SIG-M5 treated with dmso at 0.1 percent for 504 hours (cell line): Measurements from ENCODE around the gene FCF1.

Source experiments
- DNase-seq: peaks from one replicate; lab custom pipeline; 2025; ENCODE audit not compliant: unreplicated experiment; lab: John Stamatoyannopoulos, UW

Gene FCF1

DNA sequence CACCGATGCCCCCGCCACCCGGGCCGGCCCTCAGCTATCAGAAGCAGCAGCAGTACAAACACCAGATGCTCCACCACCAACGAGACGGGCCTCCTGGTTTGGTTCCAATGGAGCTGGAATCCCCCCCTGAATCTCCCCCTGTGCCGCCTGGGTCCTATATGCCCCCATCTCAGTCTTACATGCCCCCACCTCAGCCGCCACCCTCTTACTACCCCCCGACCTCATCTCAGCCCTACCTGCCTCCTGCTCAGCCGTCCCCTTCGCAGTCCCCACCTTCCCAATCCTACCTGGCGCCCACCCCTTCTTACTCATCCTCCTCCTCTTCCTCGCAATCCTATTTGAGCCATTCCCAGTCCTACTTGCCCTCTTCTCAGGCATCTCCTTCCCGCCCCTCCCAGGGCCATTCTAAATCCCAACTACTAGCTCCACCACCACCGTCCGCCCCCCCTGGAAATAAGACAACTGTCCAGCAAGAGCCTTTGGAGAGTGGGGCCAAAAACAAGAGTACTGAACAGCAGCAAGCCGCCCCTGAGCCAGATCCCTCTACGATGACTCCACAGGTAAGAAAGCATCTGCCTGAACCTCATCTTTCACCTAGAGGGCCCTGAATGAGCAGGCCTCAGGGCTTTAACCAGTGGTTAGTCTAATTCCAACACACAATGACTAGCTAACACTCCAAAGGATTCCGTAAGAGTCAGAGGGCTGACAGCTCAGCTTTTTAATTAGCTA lies 51.0 kb downstream of the FCF1 start:
- no peak for DNase-seq

DNA sequence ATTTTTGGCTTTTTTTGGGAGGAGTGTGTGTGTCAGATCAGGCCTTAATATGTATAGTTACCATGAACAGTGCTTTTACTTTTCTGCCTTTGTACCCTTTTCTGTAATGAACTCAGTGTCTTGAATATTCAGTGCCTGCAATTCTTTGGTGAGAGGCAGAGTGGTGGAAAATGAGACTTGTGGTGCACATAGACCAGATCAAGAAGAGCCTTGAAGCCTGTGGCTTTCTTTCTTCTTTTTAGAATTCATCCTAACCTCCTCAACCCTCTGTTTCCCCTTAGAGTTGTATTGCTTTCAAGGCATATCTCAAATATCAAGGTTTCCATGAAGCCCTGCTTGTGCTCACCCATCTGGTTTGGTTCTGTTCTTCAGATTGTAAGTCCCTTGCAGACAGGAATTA lies 52.8 kb downstream of the FCF1 start:
- DNase-seq = no peak

DNA sequence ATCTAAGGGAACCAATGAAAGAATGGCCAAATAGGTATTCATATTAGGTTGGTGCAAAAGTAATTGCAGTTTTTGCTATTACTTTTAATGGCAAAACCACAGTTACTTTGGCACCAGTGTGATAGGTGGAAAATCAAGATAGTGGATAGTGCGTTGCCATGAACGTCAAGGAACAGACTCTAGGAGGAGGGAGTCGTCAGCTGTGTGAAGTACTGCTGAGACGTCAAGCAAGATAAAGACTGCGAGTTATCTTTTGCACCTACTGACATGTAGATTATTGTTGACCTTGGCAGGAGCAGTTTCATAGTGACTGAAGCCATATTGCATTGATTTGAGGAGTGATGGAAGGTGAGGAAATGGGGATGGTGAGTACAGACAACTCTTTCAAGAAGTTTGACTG lies 58.5 kb downstream of the FCF1 start:
- no peak for DNase-seq

DNA sequence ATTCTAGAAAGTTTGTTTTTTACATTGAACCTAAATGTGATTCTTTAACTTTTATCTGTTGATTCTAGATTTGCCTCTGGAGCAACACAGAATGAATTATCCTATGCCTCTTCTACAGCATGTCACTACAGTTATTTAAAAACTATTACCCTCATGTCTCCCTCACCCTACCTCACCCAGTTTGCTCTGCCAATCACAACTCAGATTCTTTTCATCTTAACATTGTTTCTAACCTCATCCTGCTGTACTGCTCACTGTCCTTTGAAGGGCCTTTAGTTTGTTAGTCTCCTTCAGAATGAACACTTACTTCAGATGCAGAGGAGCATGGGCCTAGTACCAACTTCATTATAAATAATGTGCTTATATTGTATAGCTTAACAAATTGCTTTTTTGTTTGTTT lies 71.7 kb downstream of the FCF1 start:
- no peak for DNase-seq

DNA sequence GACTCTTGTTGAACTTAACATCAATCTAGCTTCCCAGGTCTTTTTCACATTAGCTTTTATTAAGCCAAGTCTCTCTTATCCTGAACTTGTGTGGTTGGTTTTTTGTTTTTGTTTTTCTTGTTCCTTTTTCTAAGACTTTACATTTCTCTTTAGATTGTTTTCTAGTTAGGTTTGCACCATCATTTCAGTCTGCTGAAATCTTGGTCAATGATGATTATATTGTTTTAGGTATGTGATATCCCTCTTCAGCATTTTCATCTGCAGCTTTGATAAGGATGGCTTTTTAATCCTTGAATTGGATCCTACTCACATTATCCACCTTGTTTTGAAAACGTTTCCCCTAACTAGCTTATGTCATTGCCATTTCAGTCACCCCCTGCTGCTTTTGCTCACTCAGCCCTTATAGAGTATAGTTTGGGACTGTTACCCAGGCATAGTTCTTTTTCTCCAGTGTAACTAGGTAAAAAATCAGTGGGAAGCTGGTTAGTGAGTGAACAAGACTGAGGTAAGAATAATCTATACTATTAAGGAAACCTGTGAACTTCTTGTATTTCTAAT lies 72.2 kb downstream of the FCF1 start:
- no peak for DNase-seq

DNA sequence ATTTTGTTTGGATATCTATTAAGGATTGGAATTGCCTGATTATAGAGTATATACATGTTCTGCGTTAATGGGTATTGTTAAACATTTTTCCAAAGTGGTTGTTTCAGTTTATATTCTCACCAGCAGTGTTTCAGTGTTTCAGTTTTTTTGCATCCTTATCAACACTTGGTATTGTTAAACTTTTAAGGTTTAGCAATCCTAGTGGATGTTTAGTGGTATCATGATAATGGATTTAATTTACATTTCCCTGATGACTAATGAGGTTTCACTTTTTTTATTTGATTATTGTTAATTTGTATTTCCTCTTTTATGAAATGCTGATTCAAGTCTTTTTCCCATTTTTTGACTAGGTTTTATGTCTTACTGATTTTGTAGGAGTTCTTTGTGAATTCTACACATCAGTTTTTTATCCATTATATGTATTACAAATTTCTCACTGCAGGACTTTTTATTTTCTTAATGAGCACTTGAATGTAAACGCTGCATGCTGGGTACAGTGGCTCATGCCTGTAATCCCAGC lies 73.9 kb downstream of the FCF1 start:
- no peak for DNase-seq
